ENCODE measurements around the gene PPT1. TPM values are rescaled to one million over a fixed set of nuclear protein-coding genes. Genes with fewer than 3 reads are reported as not detected.

Gene PPT1
- 10 to 100 TPM; 37.6 to 59.0 (median 42.6) TPM for total RNA-seq
- 39.5 TPM for polyA plus RNA-seq
- long read RNA-seq, donor 1, full-length matches to known transcripts = 133 of 140 reads
- long read RNA-seq, donor 1, partial matches to known transcripts = 3 of 140 reads
- long read RNA-seq, donor 1, other reads (novel, unspliced or antisense) = 4 of 140 reads
- long read RNA-seq, donor 2, full-length matches to known transcripts = 50 of 51 reads
- long read RNA-seq, donor 2, partial matches to known transcripts = 0 of 51 reads
- long read RNA-seq, donor 2, other reads (novel, unspliced or antisense) = 1 of 51 reads
- long read RNA-seq, donor 3, full-length matches to known transcripts = 288 of 303 reads
- long read RNA-seq, donor 3, partial matches to known transcripts = 12 of 303 reads
- long read RNA-seq, donor 3, other reads (novel, unspliced or antisense) = 3 of 303 reads
- long read RNA-seq, donor 4, full-length matches to known transcripts = 48 of 50 reads
- long read RNA-seq, donor 4, partial matches to known transcripts = 1 of 50 reads
- long read RNA-seq, donor 4, other reads (novel, unspliced or antisense) = 1 of 50 reads

DNA sequence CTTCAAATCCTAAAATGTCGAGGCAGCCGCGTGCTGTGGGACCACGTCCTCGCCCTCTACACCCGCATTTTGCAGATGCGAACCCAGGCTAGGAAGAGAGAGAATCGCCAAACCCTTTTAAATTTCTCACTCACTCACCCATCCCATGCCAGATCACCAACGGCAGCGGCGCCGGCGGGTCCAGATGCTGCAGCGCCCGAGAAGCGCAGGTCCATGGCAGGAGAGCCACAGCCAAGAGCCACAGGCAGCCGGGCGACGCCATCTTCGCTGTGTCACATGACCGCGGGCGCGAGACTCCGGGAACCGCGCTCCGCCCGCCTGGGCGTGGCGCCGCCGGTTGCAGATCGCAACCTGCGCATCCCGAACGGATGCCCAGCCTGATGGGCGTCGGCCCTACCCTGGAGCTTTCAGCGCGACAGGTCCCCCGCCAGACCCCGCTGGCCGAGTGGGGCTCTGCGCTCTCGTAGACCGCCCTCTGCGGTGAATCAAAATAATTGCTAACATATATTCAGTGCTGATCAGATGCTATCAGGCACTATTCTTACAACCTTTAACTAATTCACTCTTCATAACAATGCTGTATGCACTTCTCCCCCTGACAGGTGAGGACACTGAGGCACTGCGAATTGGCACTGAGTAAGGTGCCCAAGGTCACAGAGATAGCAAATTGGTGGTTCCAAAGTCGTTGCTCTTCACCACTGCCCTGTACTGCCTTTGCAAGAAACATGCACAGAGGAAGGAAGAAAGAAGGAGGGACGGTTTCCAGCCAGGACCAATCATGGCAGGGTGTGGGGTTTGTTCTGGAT is at the start of gene PPT1:
TSS of gene PPT1 (minus strand) at position 276 of the 806 bp plus-strand sequence. CDS start at position 262, 14 bp downstream.
- intact Hi-C loops (cut with DNase I) = no loop called here
- Histone ChIP-seq H3K4me1 (ENCODE audit: control insufficient read depth, insufficient read depth, low read length) (no peaks in the 10 kb centered on the region), H3K27ac (ENCODE audit: low read length) (peak within 1 kb of the TSS; percentile 61), H3K4me3 (ENCODE audit: low read length) (peak within 1 kb of the TSS; percentile 83), H3K9me3 (ENCODE audit: control insufficient read depth, low read length) (no peaks in the 10 kb centered on the region), H3K27me3 (ENCODE audit: control insufficient read depth, insufficient read depth) (no peaks in the 10 kb centered on the region)
- under 1% methylated on average over 51 of the region's 51 CpGs for WGBS
- peak; percentile 78 to 93 (median 90) for DNase-seq
- ATAC-seq = peak; percentile 96 to 97

DNA sequence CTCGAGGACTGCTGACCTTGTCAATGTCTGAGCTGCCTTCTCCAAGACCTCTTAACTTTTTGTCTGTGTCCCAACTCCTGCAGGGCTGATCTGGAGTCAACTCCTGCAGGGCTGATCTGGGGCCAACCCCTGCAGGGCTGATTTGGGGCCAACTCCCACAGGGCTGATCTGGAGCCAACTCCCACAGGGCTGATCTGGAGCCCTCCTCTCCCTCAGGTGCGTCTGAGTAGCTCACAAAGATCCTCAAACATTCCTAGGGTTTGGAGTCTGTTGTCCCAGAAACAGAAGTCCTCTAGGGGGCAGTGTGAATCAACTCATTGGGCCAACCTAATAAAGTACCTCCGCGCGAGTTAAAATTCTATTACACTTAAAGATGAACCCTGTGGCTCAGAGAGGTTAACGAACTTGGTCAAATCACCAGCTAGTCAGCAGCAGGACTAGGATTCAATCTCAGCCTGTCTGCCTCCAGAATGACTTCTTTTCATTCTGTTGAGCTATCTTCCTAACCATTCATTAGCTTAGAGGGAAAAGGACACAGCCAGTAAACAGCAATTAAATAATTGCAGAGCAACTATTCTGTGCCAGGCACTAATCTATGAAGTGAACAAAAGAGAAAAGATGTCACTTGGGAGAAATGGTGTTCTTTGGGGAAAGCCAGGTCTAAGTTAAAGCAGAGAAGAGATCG is 47.0 kb upstream of the PPT1 start:
- peak; percentile 78 to 83 for ATAC-seq
- H3K27me3 ChIP-seq (ENCODE audit: control insufficient read depth, insufficient read depth) = no peaks in the 10 kb centered on the region
- H3K9me3 ChIP-seq (ENCODE audit: control insufficient read depth, low read length) = no peaks in the 10 kb centered on the region
- H3K4me1 ChIP-seq (ENCODE audit: control insufficient read depth, insufficient read depth, low read length) = no peaks in the 10 kb centered on the region
- DNase-seq = peak in 2 of 3 donors; percentile 18 to 48
- WGBS = 13% methylated on average over 7 of the region's 7 CpGs
- H3K4me3 ChIP-seq (ENCODE audit: low read length) = no peak overlapping the region
- intact Hi-C loops (cut with DNase I) = loop anchor here (2.0 to 10.0 kb wide), 3 partner anchors 193 to 261 kb away; no protein-coding TSS in a partner anchor
- H3K27ac ChIP-seq (ENCODE audit: low read length) = no peak overlapping the region

DNA sequence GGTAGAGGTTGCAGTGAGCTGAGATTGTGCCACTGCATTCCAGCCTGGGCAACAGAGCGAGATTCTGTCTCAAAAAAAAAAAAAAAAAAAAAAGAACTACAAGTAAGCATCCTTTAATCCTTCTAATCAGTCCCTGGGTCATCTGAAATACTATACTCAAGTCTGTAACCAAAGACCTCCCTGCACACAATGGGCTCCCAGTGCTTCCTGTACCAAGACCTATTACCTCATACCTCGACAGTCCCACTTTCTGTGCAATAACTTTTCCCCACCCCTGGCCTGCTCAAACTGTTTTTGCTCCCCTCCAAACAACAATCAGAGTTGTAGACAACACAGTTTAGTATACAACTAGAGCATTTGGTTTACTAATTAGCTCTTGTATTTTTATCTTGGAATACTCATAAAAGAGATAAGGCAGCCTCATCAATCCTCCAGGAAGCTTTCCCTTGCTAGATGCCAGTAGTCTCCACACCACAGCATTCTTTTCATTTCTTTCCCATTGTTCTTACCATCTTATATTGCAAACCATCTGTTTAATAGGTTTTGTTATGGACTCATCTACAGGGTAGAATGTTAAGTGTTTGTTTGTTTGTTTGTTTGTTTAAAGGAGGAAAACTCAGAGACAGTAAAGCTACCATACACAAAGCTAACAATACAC is 45.0 kb upstream of the PPT1 start:
- Histone ChIP-seq H3K27me3 (ENCODE audit: control insufficient read depth, insufficient read depth) (no peaks in the 10 kb centered on the region), H3K4me1 (ENCODE audit: control insufficient read depth, insufficient read depth, low read length) (no peaks in the 10 kb centered on the region), H3K27ac (ENCODE audit: low read length) (no peak overlapping the region), H3K4me3 (ENCODE audit: low read length) (no peak overlapping the region), H3K9me3 (ENCODE audit: control insufficient read depth, low read length) (no peaks in the 10 kb centered on the region)
- 33% methylated on average over 2 of the region's 2 CpGs for WGBS
- DNase-seq = no peak
- intact Hi-C loops (cut with DNase I) = loop anchor here in 3 of 4 donors (5.0 to 10.0 kb wide), 2 partner anchors 195 to 263 kb away; no protein-coding TSS in a partner anchor
- ATAC-seq = no peak

DNA sequence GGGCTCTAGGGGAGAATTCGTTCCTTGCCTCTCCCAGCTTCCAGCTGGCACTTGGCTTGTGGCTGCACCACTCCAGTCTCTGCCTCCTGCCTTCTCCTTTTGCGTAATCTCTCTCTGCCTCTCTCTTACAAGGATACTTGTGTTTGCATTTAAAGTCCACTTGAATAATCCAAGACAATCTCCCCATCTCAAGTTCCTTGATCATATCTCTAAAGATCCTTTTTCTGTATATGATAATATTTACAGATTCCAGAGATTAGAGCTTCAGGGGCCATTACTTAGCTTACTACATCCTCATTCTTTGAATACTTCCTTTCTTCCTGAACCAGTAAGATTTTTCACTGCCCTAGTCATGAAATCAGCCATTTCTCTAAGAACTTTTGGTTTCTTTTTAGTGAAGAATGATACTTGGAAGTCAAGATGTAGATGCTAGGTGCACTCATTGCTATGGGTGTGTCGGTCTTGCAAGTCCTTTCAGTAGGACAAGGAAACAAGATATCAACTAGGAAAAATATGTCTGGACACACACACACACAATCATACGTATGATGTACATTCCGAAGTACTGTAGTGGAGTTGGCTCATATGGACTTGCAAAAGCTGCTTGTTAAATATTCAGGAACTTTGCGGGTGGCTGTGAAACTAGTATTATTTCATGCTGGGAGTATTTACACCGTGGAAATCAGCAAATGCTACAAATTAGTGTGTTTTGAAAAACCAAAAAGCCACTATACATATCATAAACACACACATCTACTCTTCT is 43.3 kb upstream of the PPT1 start:
- intact Hi-C loops (cut with DNase I) = loop anchor here in 3 of 4 donors (5.0 to 10.0 kb wide), 2 partner anchors 197 to 264 kb away; no protein-coding TSS in a partner anchor

DNA sequence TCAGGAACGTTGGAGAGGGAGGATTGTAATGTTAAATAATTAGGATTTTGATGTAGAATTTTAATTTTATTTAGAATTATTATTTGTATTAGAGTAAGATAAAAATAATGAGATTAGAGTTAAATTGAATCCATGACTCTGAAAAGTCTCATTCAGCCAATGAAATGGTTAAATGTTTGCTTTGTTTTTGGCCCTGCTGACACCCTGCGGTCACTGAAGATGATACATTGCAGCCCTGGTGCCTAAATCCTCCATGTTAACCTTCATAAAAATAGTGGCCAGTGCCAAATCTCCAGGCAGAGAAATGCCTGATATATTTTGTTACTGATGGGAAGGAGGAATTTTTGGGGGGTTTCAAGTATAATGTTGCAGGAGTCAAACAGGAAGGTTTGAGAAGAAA is 36.8 kb upstream of the PPT1 start:
- ATAC-seq = no peak
- H3K4me1 ChIP-seq (ENCODE audit: control insufficient read depth, insufficient read depth, low read length) = no peaks in the 10 kb centered on the region
- 46% methylated on average over 2 of the region's 2 CpGs for WGBS
- H3K27ac ChIP-seq (ENCODE audit: low read length) = no peak overlapping the region
- H3K4me3 ChIP-seq (ENCODE audit: low read length) = no peak overlapping the region
- no peaks in the 10 kb centered on the region for H3K9me3 ChIP-seq (ENCODE audit: control insufficient read depth, low read length)
- DNase-seq = no peak
- no peaks in the 10 kb centered on the region for H3K27me3 ChIP-seq (ENCODE audit: control insufficient read depth, insufficient read depth)
- intact Hi-C loops (cut with DNase I) = no loop called here

More for the DNA sequence above, 43.3 kb upstream of the PPT1 start:
- no peaks in the 10 kb centered on the region for H3K9me3 ChIP-seq (ENCODE audit: control insufficient read depth, low read length)
- H3K27ac ChIP-seq (ENCODE audit: low read length) = no peak overlapping the region
- ATAC-seq (no peak), DNase-seq (no peak)
- no peaks in the 10 kb centered on the region for H3K27me3 ChIP-seq (ENCODE audit: control insufficient read depth, insufficient read depth)
- WGBS = 72% methylated on average over 7 of the region's 7 CpGs
- H3K4me1 ChIP-seq (ENCODE audit: control insufficient read depth, insufficient read depth, low read length) = no peaks in the 10 kb centered on the region
- no peak overlapping the region for H3K4me3 ChIP-seq (ENCODE audit: low read length)

DNA sequence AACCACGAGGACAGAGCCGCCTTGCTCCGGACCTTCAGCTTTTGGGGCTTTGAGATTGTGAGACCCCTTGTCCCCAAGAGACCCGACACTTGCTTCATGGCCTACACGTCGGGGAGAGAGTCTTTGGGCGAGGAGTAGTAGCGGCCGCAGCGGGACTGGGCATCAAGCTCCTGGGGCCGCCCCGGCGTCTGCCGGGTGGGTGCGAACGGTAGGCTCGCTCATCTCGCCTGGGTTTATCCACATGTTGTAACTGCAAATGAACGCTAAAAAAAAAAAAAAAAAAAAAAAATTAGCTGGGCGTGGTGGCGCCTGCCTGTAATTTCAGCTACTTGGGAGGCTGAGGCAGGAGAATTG is 36.2 kb upstream of the PPT1 start:
- Histone ChIP-seq H3K9me3 (ENCODE audit: control insufficient read depth, low read length) (no peaks in the 10 kb centered on the region), H3K4me3 (ENCODE audit: low read length) (peak overlapping the region; percentile 34), H3K27ac (ENCODE audit: low read length) (no peak overlapping the region), H3K4me1 (ENCODE audit: control insufficient read depth, insufficient read depth, low read length) (no peaks in the 10 kb centered on the region), H3K27me3 (ENCODE audit: control insufficient read depth, insufficient read depth) (no peaks in the 10 kb centered on the region)
- WGBS = 57% methylated on average over 21 of the region's 21 CpGs
- intact Hi-C loops (cut with DNase I) = no loop called here
- no peak for ATAC-seq
- no peak for DNase-seq

DNA sequence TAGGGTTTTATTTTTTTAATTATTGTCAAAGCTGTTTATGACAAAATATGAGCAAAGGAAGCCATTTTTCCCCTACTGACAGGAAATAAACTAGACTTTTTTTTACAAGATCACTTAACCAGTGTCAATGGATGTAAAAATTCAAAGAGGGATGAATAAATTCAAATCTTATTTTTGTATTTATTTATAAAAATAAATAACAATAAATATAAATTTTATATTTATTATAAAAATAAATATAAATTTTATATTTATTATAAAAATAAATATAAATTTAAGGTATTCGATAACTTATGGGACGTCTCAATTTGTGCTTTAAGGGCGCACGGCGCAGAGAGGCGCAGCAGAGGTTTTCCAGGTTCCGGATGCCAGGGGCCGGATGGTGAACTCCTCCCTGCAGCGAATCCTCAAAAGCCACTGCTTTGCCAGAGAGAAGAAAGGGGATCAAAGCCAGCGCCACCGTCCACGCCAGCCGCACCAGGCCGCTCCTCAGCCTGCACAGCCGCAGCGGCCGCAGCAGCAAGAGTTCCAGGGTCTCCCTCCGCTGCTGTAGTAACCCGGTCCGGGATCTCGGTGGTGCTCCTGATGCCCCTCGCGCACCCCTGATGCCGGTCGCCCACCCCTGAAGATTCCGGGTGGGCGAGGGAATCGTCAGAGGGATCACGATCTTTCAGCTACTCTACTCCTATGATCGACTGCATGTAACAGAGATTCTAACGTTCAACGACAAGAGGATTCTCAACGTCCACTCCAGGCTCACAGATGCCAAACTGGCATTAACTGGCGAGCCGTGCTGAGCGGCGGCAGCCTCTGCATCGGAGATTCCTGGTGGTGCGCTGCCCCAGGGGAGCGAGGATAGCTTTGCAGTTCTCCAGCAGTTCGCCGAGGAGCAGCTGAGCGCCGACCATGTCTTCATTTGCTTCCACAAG is 35.6 kb upstream of the PPT1 start:
- intact Hi-C loops (cut with DNase I) = no loop called here
- ATAC-seq (no peak), DNase-seq (peak in 1 of 3 donors; percentile 14)
- WGBS = 18% methylated on average over 44 of the region's 44 CpGs
- Histone ChIP-seq H3K27me3 (ENCODE audit: control insufficient read depth, insufficient read depth) (no peaks in the 10 kb centered on the region), H3K9me3 (ENCODE audit: control insufficient read depth, low read length) (no peaks in the 10 kb centered on the region), H3K4me3 (ENCODE audit: low read length) (peak overlapping the region; percentile 34), H3K4me1 (ENCODE audit: control insufficient read depth, insufficient read depth, low read length) (no peaks in the 10 kb centered on the region), H3K27ac (ENCODE audit: low read length) (no peak overlapping the region)

DNA sequence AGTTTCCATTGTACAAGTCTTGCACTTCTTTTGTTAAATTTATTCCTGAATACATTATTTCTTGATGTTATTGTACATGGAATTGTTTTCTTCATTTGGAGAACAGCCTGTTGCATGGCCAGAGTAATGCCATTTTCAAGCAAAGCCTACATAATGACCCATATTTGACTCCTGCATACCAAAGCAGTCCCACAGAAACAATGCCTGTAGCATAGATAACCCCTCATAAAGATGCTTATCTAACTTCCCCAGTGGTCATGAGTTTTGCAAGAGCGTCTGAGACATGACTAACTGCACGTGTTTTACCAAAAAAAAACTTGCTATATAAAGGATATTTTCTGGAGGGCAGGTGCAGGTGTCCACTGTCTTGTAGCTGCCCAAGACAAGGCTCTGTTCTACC is 33.8 kb upstream of the PPT1 start:
- no peak for ATAC-seq
- no peak for DNase-seq
- Histone ChIP-seq H3K27me3 (ENCODE audit: control insufficient read depth, insufficient read depth) (no peaks in the 10 kb centered on the region), H3K4me1 (ENCODE audit: control insufficient read depth, insufficient read depth, low read length) (no peaks in the 10 kb centered on the region), H3K4me3 (ENCODE audit: low read length) (no peak overlapping the region), H3K9me3 (ENCODE audit: control insufficient read depth, low read length) (no peaks in the 10 kb centered on the region), H3K27ac (ENCODE audit: low read length) (no peak overlapping the region)
- intact Hi-C loops (cut with DNase I) = no loop called here
- 32% methylated on average over 2 of the region's 2 CpGs for WGBS

DNA sequence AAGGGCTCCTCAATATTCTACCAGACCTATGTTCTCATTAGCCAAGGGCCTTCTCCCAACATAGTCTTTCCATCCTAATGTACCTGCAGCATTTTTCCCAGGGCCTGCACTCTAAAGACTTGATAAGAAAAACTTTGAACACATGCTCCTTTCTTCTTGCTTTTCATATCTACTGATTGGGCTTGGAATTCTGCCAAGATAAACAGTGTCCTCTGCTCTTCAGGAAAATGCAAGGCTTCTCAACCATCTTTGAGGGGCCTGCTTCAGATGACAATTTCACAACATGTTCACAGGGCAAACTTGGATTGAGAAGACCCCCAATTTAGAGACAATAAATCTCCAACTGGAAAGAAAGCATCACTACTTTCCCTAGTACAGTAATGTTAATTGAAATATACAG is 25.8 kb upstream of the PPT1 start:
- no peak overlapping the region for H3K4me3 ChIP-seq (ENCODE audit: low read length)
- ATAC-seq (no peak), DNase-seq (no peak)
- intact Hi-C loops (cut with DNase I) = no loop called here
- no peaks in the 10 kb centered on the region for H3K4me1 ChIP-seq (ENCODE audit: control insufficient read depth, insufficient read depth, low read length)
- no peak overlapping the region for H3K27ac ChIP-seq (ENCODE audit: low read length)
- no peaks in the 10 kb centered on the region for H3K27me3 ChIP-seq (ENCODE audit: control insufficient read depth, insufficient read depth)
- no peaks in the 10 kb centered on the region for H3K9me3 ChIP-seq (ENCODE audit: control insufficient read depth, low read length)

All from right cardiac atrium (tissue), 5 donors.